Right forelimb (tissue), 1 donor: ENCODE results near the gene PPA1.
"Not testable (repeated sequence)": the region's sequence is repeated elsewhere in the genome, so short reads cannot be mapped to it uniquely, and the experiment has no call there.

Experiments used
- DNase-seq: peaks from one replicate; pipeline ENCODE4 v3.0.0-alpha.2; 2018

Gene PPA1

GRCh38 chr10:70233109-70233938, at the start of gene PPA1:
Gene PPA1 (minus strand): TSS chr10:70233429. CDS start chr10:70233327, 102 bp downstream.
- DNase-seq: peak; percentile 99

GRCh38 chr10:70281609-70282008, 48.4 kb upstream of the PPA1 start:
- no peak for DNase-seq

- no peak for DNase-seq
Observed at GRCh38 chr10:70280099-70280498, 46.9 kb upstream of the PPA1 start.

GRCh38 chr10:70277396-70278030, 44.3 kb upstream of the PPA1 start:
- DNase-seq: no peak

- DNase-seq: no peak
Observed at GRCh38 chr10:70274643-70275042, 41.4 kb upstream of the PPA1 start.

- no peak for DNase-seq
Observed at GRCh38 chr10:70272925-70273316, 39.7 kb upstream of the PPA1 start.

GRCh38 chr10:70271996-70272924, 39.0 kb upstream of the PPA1 start:
- no peak for DNase-seq

GRCh38 chr10:70270952-70271351, 37.7 kb upstream of the PPA1 start:
- DNase-seq: no peak

GRCh38 chr10:70269741-70270140, 36.5 kb upstream of the PPA1 start:
- no peak for DNase-seq

GRCh38 chr10:70268376-70268775, 35.1 kb upstream of the PPA1 start:
- no peak for DNase-seq

- DNase-seq: no peak
Observed at GRCh38 chr10:70267161-70267933, 34.1 kb upstream of the PPA1 start.

GRCh38 chr10:70266701-70267100, 33.5 kb upstream of the PPA1 start:
- DNase-seq: no peak

GRCh38 chr10:70266056-70266455, 32.8 kb upstream of the PPA1 start:
- DNase-seq: no peak

GRCh38 chr10:70265032-70265689, 31.9 kb upstream of the PPA1 start:
- no peak for DNase-seq

- DNase-seq: no peak
Observed at GRCh38 chr10:70260734-70261133, 27.5 kb upstream of the PPA1 start.

GRCh38 chr10:70260259-70260658, 27.0 kb upstream of the PPA1 start:
- DNase-seq: no peak

GRCh38 chr10:70258216-70258615, 25.0 kb upstream of the PPA1 start:
- no peak for DNase-seq

- DNase-seq: not testable (repeated sequence)
Observed at GRCh38 chr10:70257816-70258215, 24.6 kb upstream of the PPA1 start.

GRCh38 chr10:70256463-70256862, 23.2 kb upstream of the PPA1 start:
- DNase-seq: no peak

GRCh38 chr10:70255329-70256299, 22.4 kb upstream of the PPA1 start:
- DNase-seq: no peak
